Retinal pigment epithelial cell (primary cell): Measurements from ENCODE around the gene RNF125.
"Not testable (repeated sequence)": the region's sequence is repeated elsewhere in the genome, so short reads cannot be mapped to it uniquely, and the experiment has no call there.

Source experiments
- DNase-seq: peaks from one replicate; pipeline ENCODE4 v3.0.0-alpha.2; 2010; ENCODE audit warnings: low read depth
- H3K4me3 ChIP-seq: 2 replicates; pipeline ENCODE4 v1.5.1; 2011; ENCODE audit warnings: mild to moderate bottlenecking, low read length, control low read depth, moderate library complexity
- TF ChIP-seq, protein P1 (sequence below): conservative IDR thresholded peaks from 2 replicates; pipeline ENCODE4 v1.5.1; 2011; ENCODE audit warnings: low read depth, low read length, control low read depth, inconsistent platforms

RNF125 gene

DNA sequence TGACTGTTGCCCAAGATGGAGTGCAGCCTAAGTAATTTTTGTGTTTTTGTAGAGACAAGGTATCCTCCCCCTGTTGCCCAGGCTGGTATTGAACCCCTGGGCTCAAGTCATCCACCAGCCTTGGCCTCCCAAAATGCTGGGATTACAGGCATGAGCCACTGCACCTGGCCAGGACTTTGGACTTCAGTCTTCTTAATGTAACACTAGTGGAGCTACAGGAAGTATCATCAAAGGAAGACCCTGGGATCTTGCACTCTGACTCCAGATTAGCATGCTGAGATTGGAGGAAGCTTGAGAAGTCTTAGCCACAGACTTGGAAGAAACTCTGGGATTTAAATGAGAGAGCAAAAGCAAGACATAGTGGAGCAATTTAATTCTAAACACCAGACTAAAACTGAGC lies 37.8 kb upstream of the RNF125 start:
- TF ChIP-seq, protein P1, sequence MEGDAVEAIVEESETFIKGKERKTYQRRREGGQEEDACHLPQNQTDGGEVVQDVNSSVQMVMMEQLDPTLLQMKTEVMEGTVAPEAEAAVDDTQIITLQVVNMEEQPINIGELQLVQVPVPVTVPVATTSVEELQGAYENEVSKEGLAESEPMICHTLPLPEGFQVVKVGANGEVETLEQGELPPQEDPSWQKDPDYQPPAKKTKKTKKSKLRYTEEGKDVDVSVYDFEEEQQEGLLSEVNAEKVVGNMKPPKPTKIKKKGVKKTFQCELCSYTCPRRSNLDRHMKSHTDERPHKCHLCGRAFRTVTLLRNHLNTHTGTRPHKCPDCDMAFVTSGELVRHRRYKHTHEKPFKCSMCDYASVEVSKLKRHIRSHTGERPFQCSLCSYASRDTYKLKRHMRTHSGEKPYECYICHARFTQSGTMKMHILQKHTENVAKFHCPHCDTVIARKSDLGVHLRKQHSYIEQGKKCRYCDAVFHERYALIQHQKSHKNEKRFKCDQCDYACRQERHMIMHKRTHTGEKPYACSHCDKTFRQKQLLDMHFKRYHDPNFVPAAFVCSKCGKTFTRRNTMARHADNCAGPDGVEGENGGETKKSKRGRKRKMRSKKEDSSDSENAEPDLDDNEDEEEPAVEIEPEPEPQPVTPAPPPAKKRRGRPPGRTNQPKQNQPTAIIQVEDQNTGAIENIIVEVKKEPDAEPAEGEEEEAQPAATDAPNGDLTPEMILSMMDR = no peak
- DNase-seq = no peak
- H3K4me3 ChIP-seq = no peak overlapping the region

DNA sequence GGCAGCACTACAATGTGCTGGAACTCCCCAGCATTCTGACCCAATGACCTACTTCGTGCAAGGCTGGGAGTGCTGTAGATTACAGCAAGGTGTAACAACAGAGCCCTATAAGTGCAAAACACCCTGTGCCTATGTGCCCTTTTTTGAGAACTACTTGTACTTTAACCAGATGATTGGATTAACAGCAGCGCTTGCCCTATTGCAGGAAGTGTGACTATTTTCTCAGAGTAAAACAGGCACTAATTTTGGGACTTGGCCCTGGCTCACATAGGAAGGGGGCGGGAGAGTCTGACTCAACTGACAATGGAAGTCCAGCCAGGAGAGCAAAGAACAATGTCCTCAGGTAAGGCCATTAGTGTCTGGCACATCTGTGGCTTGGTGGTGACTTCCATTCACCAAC lies 35.6 kb upstream of the RNF125 start:
- TF ChIP-seq, protein P1 = no peak
- DNase-seq = no peak
- H3K4me3 ChIP-seq = no peak overlapping the region

DNA sequence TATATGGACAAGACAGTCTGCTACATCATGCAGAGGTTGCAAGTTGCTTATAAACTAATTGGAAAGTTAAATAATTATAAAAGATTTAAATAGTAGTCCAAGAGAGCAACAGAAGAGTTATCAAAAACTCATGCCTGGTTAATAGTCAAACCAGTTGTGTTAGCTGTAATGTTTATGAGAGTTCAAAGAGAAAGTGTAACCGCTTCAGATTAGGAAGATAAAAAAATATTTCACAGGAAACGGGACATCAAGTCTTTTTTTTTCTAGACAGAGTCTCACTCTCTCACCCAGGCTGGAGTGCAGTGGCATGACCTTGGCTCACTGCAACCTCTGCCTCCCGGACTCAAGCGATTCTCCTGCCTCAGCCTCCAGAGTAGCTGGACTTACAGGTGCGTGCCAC lies 34.6 kb upstream of the RNF125 start:
- no peak for DNase-seq
- TF ChIP-seq, protein P1 = no peak
- H3K4me3 ChIP-seq = no peak overlapping the region

DNA sequence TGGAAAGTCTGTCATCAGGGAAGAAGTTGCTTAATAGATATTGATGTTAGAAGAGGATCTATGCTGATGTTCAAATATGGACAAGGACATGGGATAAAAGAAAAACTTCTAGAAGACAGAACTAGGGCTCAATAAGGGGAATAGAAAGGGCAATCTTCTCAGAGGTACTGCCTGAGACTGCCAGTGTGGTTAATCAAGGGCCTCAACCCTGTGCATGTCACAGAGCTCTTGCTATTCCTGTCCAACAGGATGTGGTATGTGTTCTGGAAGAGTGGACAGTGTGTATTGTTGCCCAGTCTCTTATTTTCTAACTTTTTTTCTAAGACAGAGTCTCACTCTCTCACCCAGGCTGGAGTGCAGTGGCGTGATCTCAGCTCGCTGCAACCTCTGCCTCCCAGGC lies 27.8 kb upstream of the RNF125 start:
- DNase-seq = no peak
- H3K4me3 ChIP-seq = no peak overlapping the region
- TF ChIP-seq, protein P1 = no peak

DNA sequence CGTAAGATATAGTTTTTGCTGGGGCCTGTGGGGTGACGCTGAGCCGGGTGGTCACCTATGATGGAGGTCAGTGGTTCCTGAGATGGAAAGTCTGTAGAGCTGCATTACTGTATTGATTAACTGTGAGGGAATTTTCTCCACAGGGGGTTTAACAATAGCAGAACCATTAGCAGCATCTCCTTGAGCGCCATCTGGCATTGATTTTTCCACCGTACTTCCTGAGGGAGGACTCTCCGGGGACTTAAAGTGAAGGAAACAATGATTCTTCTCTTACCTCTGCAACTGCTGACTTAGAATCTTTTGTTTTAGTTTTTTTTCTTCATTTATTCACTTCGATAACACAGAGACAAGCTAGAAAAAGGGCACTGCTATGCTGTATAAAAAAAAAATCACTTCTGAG lies 22.6 kb upstream of the RNF125 start:
- TF ChIP-seq, protein P1 = no peak
- H3K4me3 ChIP-seq = no peak overlapping the region
- no peak for DNase-seq

DNA sequence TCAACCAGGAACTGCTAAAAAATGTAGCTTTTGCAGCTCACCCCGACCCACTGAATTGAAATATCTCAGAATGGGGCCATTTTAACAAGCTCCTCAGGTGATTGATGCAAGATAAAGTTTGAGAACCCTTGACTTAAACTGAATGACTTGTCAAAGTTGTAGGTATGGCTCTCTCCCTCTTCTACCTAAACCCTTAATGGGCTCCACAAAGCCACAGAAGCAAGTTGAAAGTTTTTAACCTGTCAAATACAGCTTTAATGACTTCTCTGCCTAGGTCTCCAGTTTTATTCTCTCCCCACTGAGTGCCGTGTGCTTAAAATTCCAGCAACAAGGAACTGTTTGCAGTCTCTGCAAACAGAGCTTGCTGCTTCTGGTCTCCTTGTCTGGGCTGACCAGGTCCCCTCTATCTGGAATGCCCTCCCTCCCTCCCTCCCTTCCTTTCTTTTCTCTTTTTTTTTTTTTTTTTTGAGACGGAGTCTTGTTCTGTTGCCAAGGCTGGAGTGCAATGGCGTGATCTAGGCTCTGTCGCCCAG lies 19.7 kb upstream of the RNF125 start:
- TF ChIP-seq, protein P1 = no peak
- no peak for DNase-seq
- no peak overlapping the region for H3K4me3 ChIP-seq

DNA sequence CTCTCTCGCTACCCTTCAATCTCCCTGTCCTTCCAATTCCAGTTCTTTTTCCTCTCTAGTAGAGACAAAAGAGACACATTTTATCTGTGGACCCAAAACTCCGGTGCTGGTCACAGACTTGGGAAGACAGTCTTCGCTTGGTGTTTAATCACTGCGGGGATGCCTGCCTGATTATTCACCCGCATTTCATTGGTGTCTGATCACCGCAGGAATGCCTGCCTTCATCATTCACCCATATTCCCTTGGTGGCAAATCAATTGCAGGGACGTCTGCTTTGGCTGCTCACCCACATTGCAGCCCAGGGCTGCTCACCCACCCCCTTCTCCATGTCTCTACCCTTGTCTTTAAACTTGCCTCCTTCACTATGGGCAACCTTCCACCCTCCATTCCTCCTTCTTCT lies 17.5 kb upstream of the RNF125 start:
- not testable (repeated sequence) for H3K4me3 ChIP-seq, DNase-seq

DNA sequence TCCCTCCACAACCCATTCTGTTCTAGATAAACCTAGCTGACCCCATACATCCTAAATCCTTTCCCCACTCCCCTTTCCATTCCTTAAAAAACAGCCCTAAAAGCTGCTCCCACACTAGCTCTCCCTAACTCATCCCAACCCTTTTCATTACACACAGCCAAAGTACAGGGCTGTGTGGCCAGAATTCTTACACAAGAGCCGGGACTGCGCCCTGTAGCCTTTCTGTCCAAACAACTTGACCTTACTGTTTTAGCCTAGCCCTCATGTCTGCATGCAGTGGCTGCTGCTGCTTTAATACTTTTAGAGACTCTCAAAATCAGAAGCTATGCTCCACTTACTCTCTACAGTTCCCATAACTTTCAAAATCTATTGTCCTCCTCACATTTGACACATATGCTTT lies 14.8 kb upstream of the RNF125 start:
- DNase-seq, H3K4me3 ChIP-seq: not testable (repeated sequence)
